Aorta (tissue), 5 donors: ENCODE measurements around the gene PDE4D. TPM values are rescaled to one million over a fixed set of nuclear protein-coding genes. Genes with fewer than 3 reads are reported as not detected.
"Not testable (repeated sequence)": the region's sequence is repeated elsewhere in the genome, so short reads cannot be mapped to it uniquely, and the experiment has no call there.

Experiments used
- ATAC-seq: fragments of 200-7000 bp; cut with Tn5 transposase; one replicate; pipeline ENCODE4 v1.9.1; 2022; ENCODE audit warnings: moderate library complexity; ENCODE audit not compliant: low FRiP score
- DNase-seq, 2 donors: peaks; one replicate each; pipeline ENCODE4 v3.0.0-alpha.2; 2020
- H3K27ac ChIP-seq, 2 donors: one replicate each; pipeline ENCODE4 v1.5.1; 2013; ENCODE audit warnings: low read length in 2 of 2, mild to moderate bottlenecking in 2 of 2, moderate library complexity in 2 of 2, control low read depth in 1 of 2, inconsistent platforms in 1 of 2, low read depth in 1 of 2
- H3K27me3 ChIP-seq, 2 donors: one replicate each; pipeline ENCODE4 v1.6.1; 2013; ENCODE audit warnings: control low read depth in 1 of 2, low read length in 1 of 2, mild to moderate bottlenecking in 1 of 2, moderate library complexity in 1 of 2; ENCODE audit not compliant: insufficient read depth in 2 of 2, control insufficient read depth in 1 of 2
- H3K36me3 ChIP-seq, 2 donors: one replicate each; pipeline ENCODE4 v1.6.1; 2013; ENCODE audit warnings: control low read depth in 1 of 2, low read length in 1 of 2, mild to moderate bottlenecking in 1 of 2; ENCODE audit not compliant: insufficient read depth in 2 of 2, control insufficient read depth in 1 of 2
- H3K4me1 ChIP-seq, 2 donors: one replicate each; pipeline ENCODE4 v1.6.1; 2013; ENCODE audit warnings: low read length in 2 of 2, control low read depth in 1 of 2, mild to moderate bottlenecking in 1 of 2, moderate library complexity in 1 of 2; ENCODE audit not compliant: insufficient read depth in 2 of 2, control insufficient read depth in 1 of 2
- H3K4me3 ChIP-seq, 2 donors: one replicate each; pipeline ENCODE4 v1.5.1; 2013; ENCODE audit warnings: low read length in 2 of 2, control low read depth in 1 of 2, mild to moderate bottlenecking in 1 of 2
- H3K9me3 ChIP-seq: one replicate; pipeline ENCODE4 v1.6.1; 2013; ENCODE audit warnings: mild to moderate bottlenecking, low read length; ENCODE audit not compliant: control insufficient read depth
- WGBS, 2 donors: extraction: QIAGEN DNeasy Blood & Tissue Kit; methylation state at CpG; one replicate each; pipeline ENCODE4 v1.1.7; 2013; 5-methylcytosine and 5-hydroxymethylcytosine counted together
- intact Hi-C, 2 donors: fragments of 100-400 bp; cut with DNase I; formaldehyde crosslinking; loops; one replicate each; pipeline versions ENCODE4 v1.14.2 to v1.15.0; 2022
- polyA plus RNA-seq, 2 donors: library from polyadenylated mRNA; stranded (reverse); fragments of 200-250 nt; gene quantifications; one replicate each; pipeline ENCODE4 v1.2.3, GENCODE V29; 2013
- total RNA-seq, 2 donors: library from RNA; stranded (reverse); fragmentation: NEBNext Ultra II Directional; extraction: Animal tissue kit (Norgen Biotek cat#: 25700); gene quantifications; one replicate each; pipeline ENCODE4 v1.2.1, GENCODE V29; 2021
- donor health status: healthy with polysubstance abuse.
- donor health status: Bipolar disorder and iron deficiency.
- donor health status: DM: no; HTN: no; CAD: no.
- donor health status: DM: no; HTN: no; CAD: no.
- donor health status: DM: yes; HTN: yes; CAD: no.

The PDE4D gene
- total and polyA plus RNA-seq, 4 donors, result 2.4 to 112 (median 33.3) TPM

DNA sequence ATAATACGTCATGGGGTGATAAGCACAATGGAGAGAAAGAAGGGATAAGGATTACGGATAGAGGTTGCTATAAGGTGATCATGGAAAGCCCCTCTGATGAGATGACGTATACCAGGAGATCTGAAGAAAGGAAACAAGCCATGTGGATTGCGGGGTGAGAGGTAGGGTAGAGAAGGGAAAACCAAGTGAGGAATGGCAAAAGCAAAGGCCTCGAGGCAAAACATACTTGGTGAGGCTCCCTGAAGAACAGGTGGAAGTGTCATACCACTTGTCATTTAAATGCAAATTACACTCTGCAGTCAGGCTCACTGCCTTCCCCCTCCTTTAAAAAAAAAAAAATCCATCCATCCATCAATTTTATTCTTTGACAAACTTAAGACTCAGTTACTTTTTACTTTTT is 889.9 kb downstream of the PDE4D start:
- DNase-seq, result no peak
- intact Hi-C loops, result no loop called here
- WGBS, 2 donors, result 95 to 96% methylated on average over 5 of the region's 5 CpGs
- Histone ChIP-seq H3K27me3 (no peaks in the 10 kb centered on the region), H3K9me3 (no peaks in the 10 kb centered on the region), H3K27ac (no peak overlapping the region), H3K4me3 (no peak overlapping the region), H3K36me3 (no peaks in the 10 kb centered on the region), H3K4me1 (no peaks in the 10 kb centered on the region)
- ATAC-seq, result no peak

DNA sequence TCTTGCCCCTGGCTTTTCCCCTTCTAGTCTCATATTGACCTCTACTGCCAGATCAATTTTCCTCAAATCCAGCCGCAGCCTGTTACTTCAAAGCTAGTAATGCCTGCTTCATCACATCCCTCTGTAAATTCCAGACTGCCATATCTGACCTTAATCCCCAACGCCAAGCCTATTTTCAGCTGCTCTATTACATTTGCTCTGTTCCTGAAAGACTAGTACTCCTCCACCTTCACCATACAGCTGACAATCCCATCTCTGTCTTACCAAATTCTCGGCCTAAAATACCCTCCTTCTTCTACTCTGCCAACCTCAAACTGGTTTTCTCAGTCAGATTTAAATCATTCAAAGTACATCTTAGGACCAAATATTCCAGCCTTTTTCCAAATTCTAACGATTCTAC is 890.4 kb downstream of the PDE4D start:
- Histone ChIP-seq H3K36me3 (no peaks in the 10 kb centered on the region), H3K27me3 (no peaks in the 10 kb centered on the region), H3K9me3 (no peaks in the 10 kb centered on the region), H3K4me1 (no peaks in the 10 kb centered on the region), H3K4me3 (no peak overlapping the region), H3K27ac (no peak overlapping the region)
- 92 to 93% methylated on average over 4 of the region's 4 CpGs for WGBS, 2 donors
- no peak for ATAC-seq
- intact Hi-C loops, result no loop called here
- no peak for DNase-seq

DNA sequence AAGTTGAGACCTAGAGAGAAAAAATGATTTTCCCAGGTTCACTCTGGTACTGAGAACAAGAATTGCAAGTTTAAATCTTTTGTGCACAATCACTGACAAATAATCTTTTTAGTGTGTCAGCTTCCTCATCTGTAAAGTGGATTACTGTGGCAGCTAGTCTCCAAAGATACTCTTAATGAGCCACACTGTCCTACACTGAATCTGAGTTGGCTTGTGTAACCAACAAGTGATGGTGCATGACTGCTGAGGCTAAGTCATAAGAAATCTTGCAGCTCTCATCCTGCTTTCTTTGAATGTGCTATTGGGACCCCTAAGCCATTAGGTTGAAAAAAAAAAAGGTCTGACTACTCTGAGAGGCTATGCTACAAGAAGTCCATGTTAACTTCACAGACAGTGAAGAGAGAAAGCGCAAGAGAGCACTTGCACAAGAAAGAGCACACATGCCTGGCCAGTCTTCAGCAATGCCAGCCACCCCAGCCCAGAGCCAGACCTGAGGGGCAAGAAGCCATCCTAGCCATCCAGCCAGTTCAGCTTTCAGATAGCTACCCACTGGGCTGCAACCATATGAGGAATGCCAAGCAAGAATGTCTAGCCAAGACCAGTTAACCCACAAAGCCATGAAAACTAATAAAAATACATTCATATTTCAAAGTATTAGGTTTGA is 891.2 kb downstream of the PDE4D start:
- no peaks in the 10 kb centered on the region for H3K4me1 ChIP-seq
- 1 to 83% methylated on average over 1 of the region's 1 CpG for WGBS, 2 donors
- H3K27me3 ChIP-seq, result no peaks in the 10 kb centered on the region
- no peak overlapping the region for H3K27ac ChIP-seq
- intact Hi-C loops, result no loop called here
- ATAC-seq (no peak), DNase-seq (no peak)
- no peak overlapping the region for H3K4me3 ChIP-seq
- no peaks in the 10 kb centered on the region for H3K36me3 ChIP-seq
- no peaks in the 10 kb centered on the region for H3K9me3 ChIP-seq

DNA sequence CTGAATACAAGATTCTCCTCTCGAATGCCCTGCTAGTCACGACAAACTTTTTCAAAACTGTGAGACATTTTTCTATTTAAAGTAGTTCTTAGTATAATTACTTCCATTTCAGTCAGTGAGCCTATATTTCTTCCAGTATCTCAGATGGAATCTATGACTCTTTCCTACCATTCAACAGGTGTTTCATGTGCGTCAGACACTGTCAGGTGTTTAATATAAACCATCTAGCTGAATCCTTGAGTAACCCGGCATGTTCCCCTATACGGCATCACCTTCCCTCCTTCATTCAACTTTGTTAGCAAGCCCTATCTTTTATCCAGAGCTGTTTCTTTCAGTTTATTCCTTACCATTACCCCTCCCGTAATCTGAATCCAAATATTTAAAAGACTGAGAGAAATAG is 891.8 kb downstream of the PDE4D start:
- no peak overlapping the region for H3K27ac ChIP-seq
- no peaks in the 10 kb centered on the region for H3K4me1 ChIP-seq
- 90 to 93% methylated on average over 6 of the region's 6 CpGs for WGBS, 2 donors
- ATAC-seq (no peak), DNase-seq (no peak)
- no peaks in the 10 kb centered on the region for H3K36me3 ChIP-seq
- no peaks in the 10 kb centered on the region for H3K27me3 ChIP-seq
- H3K9me3 ChIP-seq, result no peaks in the 10 kb centered on the region
- intact Hi-C loops, result no loop called here
- no peak overlapping the region for H3K4me3 ChIP-seq

DNA sequence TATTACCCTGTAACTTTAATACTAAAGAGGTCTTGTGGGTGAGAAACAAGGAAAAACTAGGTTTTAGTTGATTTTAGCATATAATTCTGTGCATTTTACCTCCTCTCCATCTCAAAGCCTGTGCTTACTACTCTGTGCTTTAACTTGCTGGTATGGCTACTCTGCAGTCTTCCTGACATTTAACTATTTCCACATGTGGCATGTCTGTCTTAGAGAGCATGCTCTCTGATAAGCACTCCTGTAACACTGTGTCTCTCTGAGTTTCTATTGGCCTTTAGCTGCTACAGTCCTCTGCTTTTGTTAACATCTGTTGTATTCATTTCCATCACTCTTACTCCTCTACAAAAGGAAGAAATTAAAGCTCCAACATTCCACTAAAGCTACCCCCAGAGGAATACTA is 892.4 kb downstream of the PDE4D start:
- DNase-seq (no peak), ATAC-seq (no peak)
- H3K4me3 ChIP-seq, result no peak overlapping the region
- no peak overlapping the region for H3K27ac ChIP-seq
- no peaks in the 10 kb centered on the region for H3K27me3 ChIP-seq
- H3K9me3 ChIP-seq, result no peaks in the 10 kb centered on the region
- no peaks in the 10 kb centered on the region for H3K4me1 ChIP-seq
- H3K36me3 ChIP-seq, result no peaks in the 10 kb centered on the region
- intact Hi-C loops, result no loop called here

DNA sequence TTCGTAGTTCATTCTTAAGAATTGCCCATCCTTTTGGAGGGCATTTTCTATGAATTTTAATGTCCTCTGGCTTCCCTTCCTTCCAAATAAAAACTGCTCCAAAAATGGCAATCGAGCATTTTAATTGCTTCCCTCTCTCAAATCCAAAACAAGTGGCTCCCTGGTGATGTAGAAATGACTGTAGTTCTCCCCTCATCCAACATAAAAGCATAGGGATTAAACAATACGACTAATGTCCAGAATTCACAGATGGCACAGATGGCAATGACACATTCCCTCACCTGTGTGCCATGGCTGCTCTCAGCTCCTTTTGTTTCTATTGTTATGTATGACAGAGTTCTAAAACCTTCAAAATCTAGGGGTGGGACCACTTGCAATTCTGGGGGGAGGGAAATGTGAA is 893.3 kb downstream of the PDE4D start:
- WGBS, 2 donors, result 90 to 96% methylated on average over 3 of the region's 3 CpGs
- DNase-seq (no peak), ATAC-seq (no peak)
- Histone ChIP-seq H3K27ac (no peak overlapping the region), H3K4me1 (no peaks in the 10 kb centered on the region), H3K9me3 (no peaks in the 10 kb centered on the region), H3K36me3 (no peaks in the 10 kb centered on the region), H3K4me3 (no peak overlapping the region), H3K27me3 (no peaks in the 10 kb centered on the region)
- intact Hi-C loops, result no loop called here

DNA sequence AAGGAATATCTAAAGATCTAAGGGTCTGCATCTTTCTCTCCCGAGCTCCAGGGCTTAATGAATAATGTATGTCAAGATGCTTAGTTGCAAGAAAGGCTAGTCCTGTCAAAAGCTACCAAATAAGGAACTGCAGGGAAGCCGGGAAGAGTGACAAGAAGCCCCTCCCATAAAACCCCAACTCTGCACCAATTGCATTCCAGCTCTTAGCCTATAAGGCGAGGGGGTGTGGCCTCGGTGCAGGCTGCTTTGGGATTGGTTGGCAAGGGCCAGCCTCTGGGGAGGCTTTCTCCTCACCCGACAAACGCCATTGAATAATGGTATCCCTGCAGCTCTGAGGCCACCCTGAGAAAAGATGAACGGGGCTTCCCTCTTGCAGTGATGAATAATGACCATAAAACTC is 893.7 kb downstream of the PDE4D start:
- Histone ChIP-seq H3K36me3 (no peaks in the 10 kb centered on the region), H3K4me3 (no peak overlapping the region), H3K4me1 (no peaks in the 10 kb centered on the region), H3K9me3 (no peaks in the 10 kb centered on the region), H3K27me3 (no peaks in the 10 kb centered on the region), H3K27ac (no peak overlapping the region)
- intact Hi-C loops, result no loop called here
- WGBS, 2 donors, result 89 to 95% methylated on average over 7 of the region's 7 CpGs
- DNase-seq (no peak), ATAC-seq (no peak)

DNA sequence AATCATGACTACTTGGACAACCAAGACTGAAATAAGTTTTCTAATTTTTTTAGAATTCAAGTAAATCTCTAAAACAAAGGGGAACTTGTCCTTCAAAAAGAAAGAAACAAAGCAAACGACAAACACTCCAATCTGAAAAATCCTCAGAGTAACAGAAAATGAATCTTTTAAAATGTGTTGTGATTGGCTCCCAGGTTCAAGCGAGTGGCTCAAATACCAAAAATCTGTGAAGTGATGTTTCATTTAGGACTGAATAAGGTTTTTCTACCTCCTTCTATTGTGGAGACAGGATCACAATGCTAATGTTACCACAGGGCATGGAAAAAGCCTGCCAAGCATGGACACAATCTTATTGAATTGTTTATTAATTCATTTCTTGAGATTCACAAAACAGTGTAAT is 895.0 kb downstream of the PDE4D start:
- H3K4me1 ChIP-seq, result no peaks in the 10 kb centered on the region
- no peak for ATAC-seq
- 56 to 78% methylated on average over 2 of the region's 2 CpGs for WGBS, 2 donors

DNA sequence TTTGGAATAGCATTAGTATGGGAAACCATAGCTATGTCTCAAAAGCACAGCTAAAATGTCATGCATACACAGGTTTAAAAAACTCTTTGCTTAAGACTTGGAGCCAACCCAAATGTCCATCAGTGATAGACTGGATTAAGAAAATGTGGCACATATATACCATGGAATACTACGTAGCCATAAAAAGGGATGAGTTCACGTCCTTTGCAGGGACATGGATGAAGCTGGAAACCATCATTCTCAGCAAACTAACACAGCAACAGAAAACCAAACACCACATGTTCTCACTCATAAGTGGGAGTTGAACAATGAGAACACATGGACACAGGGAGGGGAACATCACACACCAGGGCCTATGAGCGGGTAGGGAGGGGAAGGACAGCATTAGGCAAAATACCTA is 897.7 kb downstream of the PDE4D start:
- H3K4me1 ChIP-seq, H3K27ac ChIP-seq, intact Hi-C loops, H3K27me3 ChIP-seq, H3K4me3 ChIP-seq, ATAC-seq, H3K36me3 ChIP-seq, H3K9me3 ChIP-seq, DNase-seq: not testable (repeated sequence)
- 93 to 97% methylated on average over 3 of the region's 3 CpGs for WGBS, 2 donors

More for the DNA sequence above, 895.0 kb downstream of the PDE4D start:
- Histone ChIP-seq H3K36me3 (no peaks in the 10 kb centered on the region), H3K9me3 (no peaks in the 10 kb centered on the region), H3K4me3 (no peak overlapping the region), H3K27me3 (no peaks in the 10 kb centered on the region), H3K27ac (no peak overlapping the region)
- DNase-seq, result no peak
- intact Hi-C loops, result no loop called here
